Measurements from ENCODE around the gene PTGDR2. TPM values are rescaled to one million over a fixed set of nuclear protein-coding genes. Genes with fewer than 3 reads are reported as not detected.

Gene PTGDR2
- total and polyA plus RNA-seq, 2 donors (not counting 1 experiment from before 2014, with no cell fraction given) = 0.33 to 2.4 TPM

- no peak overlapping the region for H3K27ac ChIP-seq (ENCODE audit: insufficient read depth, low read length)
- H3K9me3 ChIP-seq (ENCODE audit: control insufficient read depth, insufficient read depth, low read depth, low read length) = no peaks in the 10 kb centered on the region
- no peak for TF ChIP-seq CTCF (conservative IDR thresholded peaks at IDR 0.05 in 1 of 2, IDR thresholded peaks at IDR 0.05 in 1 of 2; ENCODE audit: low read depth in 1 of 2, low read length in 2 of 2)
- TF ChIP-seq EZH2 (IDR thresholded peaks at IDR 0.05; ENCODE audit: low read length, missing control alignments) = no peak
- no peak overlapping the region for H3K4me3 ChIP-seq (replicated peaks in 1 of 4; ENCODE audit: control extremely low read depth in 1 of 4, insufficient read depth in 1 of 4, low read depth in 3 of 4, low read length in 4 of 4)
- peaks cover 14% of the 10 kb centered on the region for H3K4me1 ChIP-seq (ENCODE audit: control insufficient read depth, extremely low read depth, insufficient read depth, low read length)
- no peak for DNase-seq (ENCODE audit: low read depth in 2 of 2)
- H2AFZ ChIP-seq (ENCODE audit: low read length) = no peak overlapping the region
- peaks cover under 1% of the 10 kb centered on the region for H3K79me2 ChIP-seq (ENCODE audit: control insufficient read depth, insufficient read depth, low read length)
- no peak overlapping the region for H3K4me2 ChIP-seq (ENCODE audit: extremely low read depth, insufficient read depth, low read length)
- H3K27me3 ChIP-seq (ENCODE audit: control insufficient read depth, insufficient read depth, low read length) = no peaks in the 10 kb centered on the region
- no peak overlapping the region for H3K9ac ChIP-seq (ENCODE audit: insufficient read depth, low read length)
- no peaks in the 10 kb centered on the region for H3K36me3 ChIP-seq (ENCODE audit: control insufficient read depth, insufficient read depth, low read length)
- H4K20me1 ChIP-seq (ENCODE audit: control insufficient read depth, extremely low read depth, insufficient read depth, low read length) = no peaks in the 10 kb centered on the region
Observed at GRCh38 chr11:60836866-60837515, 18.8 kb downstream of the PTGDR2 start.

- DNase-seq (ENCODE audit: low read depth in 2 of 2) = no peak
- Histone ChIP-seq H2AFZ (ENCODE audit: low read length) (no peak overlapping the region), H3K4me2 (ENCODE audit: extremely low read depth, insufficient read depth, low read length) (no peak overlapping the region)
Observed at GRCh38 chr11:60835534-60835846, 20.3 kb downstream of the PTGDR2 start.

More at GRCh38 chr11:60835534-60835846, 20.3 kb downstream of the PTGDR2 start:
- no peak overlapping the region for H3K4me3 ChIP-seq (replicated peaks in 1 of 4; ENCODE audit: control extremely low read depth in 1 of 4, insufficient read depth in 1 of 4, low read depth in 3 of 4, low read length in 4 of 4)
- no peaks in the 10 kb centered on the region for H3K79me2 ChIP-seq (ENCODE audit: control insufficient read depth, insufficient read depth, low read length)
- peaks cover 4% of the 10 kb centered on the region for H3K4me1 ChIP-seq (ENCODE audit: control insufficient read depth, extremely low read depth, insufficient read depth, low read length)
- no peaks in the 10 kb centered on the region for H3K36me3 ChIP-seq (ENCODE audit: control insufficient read depth, insufficient read depth, low read length)
- no peak overlapping the region for H3K9ac ChIP-seq (ENCODE audit: insufficient read depth, low read length)
- H3K27ac ChIP-seq (ENCODE audit: insufficient read depth, low read length) = no peak overlapping the region
- TF ChIP-seq CTCF (conservative IDR thresholded peaks at IDR 0.05 in 1 of 2, IDR thresholded peaks at IDR 0.05 in 1 of 2; ENCODE audit: low read depth in 1 of 2, low read length in 2 of 2) (no peak), EZH2 (IDR thresholded peaks at IDR 0.05; ENCODE audit: low read length, missing control alignments) (no peak)
- H4K20me1 ChIP-seq (ENCODE audit: control insufficient read depth, extremely low read depth, insufficient read depth, low read length) = no peaks in the 10 kb centered on the region
- no peaks in the 10 kb centered on the region for H3K9me3 ChIP-seq (ENCODE audit: control insufficient read depth, insufficient read depth, low read depth, low read length)
- no peaks in the 10 kb centered on the region for H3K27me3 ChIP-seq (ENCODE audit: control insufficient read depth, insufficient read depth, low read length)

Data from fibroblast of lung (primary cell).